A673 (cell line): ENCODE results near the gene STUM. TPM values are rescaled to one million over a fixed set of nuclear protein-coding genes. Genes with fewer than 3 reads are reported as not detected.

Source experiments
- BruUV-seq: library from RNA; stranded (reverse); fragments of 400-500 nt; replicated peaks from 2 replicates; lab custom pipeline; 2021; lab: Mats Ljungman, UMichigan
- CTCF ChIA-PET: fragments of 300-600 bp; sonication (Branson Sonifier 250); formaldehyde crosslinking; loops from one replicate; lab custom pipeline; 2022; ENCODE audit warnings: antibody characterized with exemption; lab: Charles Lee
- POLR2A ChIA-PET: fragments of 300-600 bp; sonication (Branson Sonifier 250); formaldehyde crosslinking; loops from one replicate; lab custom pipeline; 2022; ENCODE audit warnings: antibody characterized with exemption; ENCODE audit not compliant: low non-redundant PET; lab: Charles Lee
- DNase-seq: peaks from one replicate; pipeline ENCODE4 v3.0.0-alpha.2; 2015; ENCODE audit warnings: low spot score
- H3K27ac ChIP-seq: fragments of 200-600 bp; sonication (generic); 2 replicates; pipeline ENCODE4 v1.5.1; 2016; ENCODE audit warnings: mixed run types, low read depth, mild to moderate bottlenecking, mixed read lengths, antibody characterized with exemption, low read length; ENCODE audit not compliant: poor library complexity, severe bottlenecking
- H3K27me3 ChIP-seq: fragments of 200-600 bp; sonication (generic); replicated peaks from 2 replicates; pipeline ENCODE4 v1.6.1; 2017; ENCODE audit warnings: mixed run types, low read depth, mild to moderate bottlenecking, mixed read lengths, antibody characterized with exemption, low read length; ENCODE audit not compliant: insufficient read depth, poor library complexity
- H3K36me3 ChIP-seq: fragments of 200-600 bp; sonication (generic); 2 replicates; pipeline ENCODE4 v1.6.1; 2016; ENCODE audit warnings: mixed run types, mild to moderate bottlenecking, mixed read lengths, antibody characterized with exemption, low read length; ENCODE audit not compliant: insufficient read depth, poor library complexity, severe bottlenecking
- H3K4me1 ChIP-seq: fragments of 200-600 bp; sonication (generic); 2 replicates; pipeline ENCODE4 v1.6.1; 2017; ENCODE audit warnings: mixed run types, mild to moderate bottlenecking, mixed read lengths, antibody characterized with exemption, low read length; ENCODE audit not compliant: insufficient read depth, poor library complexity, severe bottlenecking
- H3K4me3 ChIP-seq: fragments of 200-600 bp; sonication (generic); 2 replicates; pipeline ENCODE4 v1.5.1; 2016; ENCODE audit warnings: low read depth, mixed run types, mild to moderate bottlenecking, mixed read lengths, low read length; ENCODE audit not compliant: poor library complexity, severe bottlenecking
- H3K9me3 ChIP-seq: fragments of 200-600 bp; sonication (generic); 2 replicates; pipeline ENCODE4 v1.6.1; 2016; ENCODE audit warnings: mixed run types, low read depth, mild to moderate bottlenecking, mixed read lengths, antibody characterized with exemption, low read length; ENCODE audit not compliant: poor library complexity, severe bottlenecking
- CTCF ChIP-seq: fragments of 300-800, 200-600 bp; sonication (generic); conservative IDR thresholded peaks from 2 replicates; pipeline ENCODE4 v1.5.1; 2017; ENCODE audit warnings: low read depth, mild to moderate bottlenecking, antibody characterized with exemption, low read length, moderate library complexity, mixed read lengths
- EZH2 ChIP-seq: fragments of 200-600 bp; sonication (generic); IDR thresholded peaks from 2 replicates; pipeline ENCODE4 v1.6.1; 2017; ENCODE audit warnings: borderline replicate concordance, low read depth, mild to moderate bottlenecking, mixed read lengths, antibody characterized with exemption, low read length; ENCODE audit not compliant: poor library complexity, severe bottlenecking
- intact Hi-C: fragments of 100-400 bp; cut with micrococcal nuclease; formaldehyde crosslinking; loops from one replicate; pipeline ENCODE4 v1.10.0; 2022; ENCODE audit not compliant: unreplicated experiment
- total RNA-seq: library from RNA; stranded (reverse); gene quantifications from 2 replicates; pipeline ENCODE4 v1.2.3, GENCODE V29; 2021

The STUM gene
- total RNA-seq, 1 experiment from 2014 or later: 0.54 TPM

GRCh38 chr1:226550672-226551041 is 2.1 kb downstream of the STUM start:
- peaks cover 12% of the 10 kb centered on the region for H3K4me1 ChIP-seq
- ChIA-PET POLR2A (no interaction called here), CTCF (no interaction called here)
- no TSS peak for BruUV-seq
- peaks cover 41% of the 10 kb centered on the region for H3K27me3 ChIP-seq
- no peak for TF ChIP-seq CTCF
- TF ChIP-seq EZH2: no peak
- DNase-seq: no peak
- no peak overlapping the region for H3K27ac ChIP-seq
- no peak overlapping the region for H3K4me3 ChIP-seq
- no peaks in the 10 kb centered on the region for H3K9me3 ChIP-seq
- H3K36me3 ChIP-seq: no peaks in the 10 kb centered on the region
- intact Hi-C loops: no loop called here

GRCh38 chr1:226551299-226551698 is 2.7 kb downstream of the STUM start:
- Histone ChIP-seq H3K4me1 (peaks cover 12% of the 10 kb centered on the region), H3K9me3 (no peaks in the 10 kb centered on the region), H3K27me3 (peaks cover 41% of the 10 kb centered on the region), H3K36me3 (no peaks in the 10 kb centered on the region), H3K27ac (no peak overlapping the region), H3K4me3 (no peak overlapping the region)
- BruUV-seq: no TSS peak
- POLR2A ChIA-PET: no interaction called here
- CTCF ChIA-PET: no interaction called here
- no peak for DNase-seq
- intact Hi-C loops: no loop called here
- TF ChIP-seq EZH2 (no peak), CTCF (no peak)

GRCh38 chr1:226552061-226552460 is 3.5 kb downstream of the STUM start:
- no TSS peak for BruUV-seq
- Histone ChIP-seq H3K9me3 (no peaks in the 10 kb centered on the region), H3K4me3 (no peak overlapping the region), H3K27me3 (peaks cover 41% of the 10 kb centered on the region), H3K36me3 (no peaks in the 10 kb centered on the region), H3K4me1 (peaks cover 12% of the 10 kb centered on the region), H3K27ac (no peak overlapping the region)
- TF ChIP-seq CTCF (no peak), EZH2 (no peak)
- DNase-seq: no peak
- CTCF ChIA-PET: no interaction called here
- POLR2A ChIA-PET: no interaction called here
- intact Hi-C loops: no loop called here
